Dendritic cell treated with granulocyte-macrophage colony-stimulating factor and Interleukin-4, amounts not matched to agents 40 ng/mL and 50 ng/mL, for 4 days (primary cell): Measurements from ENCODE around the gene KLKB1.
A peak's percentile ranks its signal among the peaks of the same experiment; 100 is the strongest.

Experiments
- H3K27ac Mint-ChIP-seq: one replicate; pipeline ENCODE4 v1.8.0; 2022; ENCODE audit warnings: mild to moderate bottlenecking, mixed read lengths
- H3K27me3 Mint-ChIP-seq: one replicate; pipeline ENCODE4 v1.8.0; 2022; ENCODE audit warnings: mild to moderate bottlenecking, mixed read lengths
- H3K36me3 Mint-ChIP-seq: one replicate; pipeline ENCODE4 v1.8.0; 2022; ENCODE audit warnings: low read depth, mixed read lengths
- H3K4me1 Mint-ChIP-seq: one replicate; pipeline ENCODE4 v1.8.0; 2022; ENCODE audit warnings: low read depth, mixed read lengths
- H3K4me3 Mint-ChIP-seq: one replicate; pipeline ENCODE4 v1.8.0; 2022; ENCODE audit warnings: mild to moderate bottlenecking, moderate library complexity, mixed read lengths
- H3K9me3 Mint-ChIP-seq: one replicate; pipeline ENCODE4 v1.8.0; 2022; ENCODE audit warnings: mixed read lengths
- intact Hi-C: fragments of 100-400 bp; cut with micrococcal nuclease; formaldehyde crosslinking; loops from one replicate; pipeline ENCODE4 v1.15.0; 2022

Gene KLKB1

DNA sequence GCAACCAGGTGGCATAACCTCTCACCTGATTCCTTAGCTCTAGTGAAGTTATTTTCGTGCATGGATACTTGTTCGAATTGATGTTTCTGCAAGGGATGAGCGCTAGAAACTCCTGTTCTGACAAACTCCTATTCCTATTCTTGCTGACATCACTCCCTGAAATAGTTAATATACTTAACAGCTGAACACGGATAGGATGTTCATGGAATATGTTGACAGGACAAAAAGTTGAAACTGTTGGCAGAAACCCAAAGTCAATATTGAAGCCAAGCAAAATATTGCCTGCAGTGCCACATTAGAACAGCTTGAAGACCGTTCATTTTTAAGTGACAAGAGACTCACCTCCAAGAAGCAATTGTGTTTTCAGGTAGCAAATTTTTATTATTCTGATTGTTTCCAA, at the start of gene KLKB1:
TSS of gene KLKB1 (plus strand) at position 287 of the 400 bp plus-strand sequence. CDS start 689 bp downstream, outside the sequence.
- Mint-ChIP-seq H3K36me3 (no peaks in the 10 kb centered on the region), H3K4me3 (no peak within 1 kb of the TSS), H3K9me3 (peaks cover 26% of the 10 kb centered on the region), H3K4me1 (no peaks in the 10 kb centered on the region), H3K27ac (no peak within 1 kb of the TSS), H3K27me3 (no peaks in the 10 kb centered on the region)
- intact Hi-C loops: no loop called here

DNA sequence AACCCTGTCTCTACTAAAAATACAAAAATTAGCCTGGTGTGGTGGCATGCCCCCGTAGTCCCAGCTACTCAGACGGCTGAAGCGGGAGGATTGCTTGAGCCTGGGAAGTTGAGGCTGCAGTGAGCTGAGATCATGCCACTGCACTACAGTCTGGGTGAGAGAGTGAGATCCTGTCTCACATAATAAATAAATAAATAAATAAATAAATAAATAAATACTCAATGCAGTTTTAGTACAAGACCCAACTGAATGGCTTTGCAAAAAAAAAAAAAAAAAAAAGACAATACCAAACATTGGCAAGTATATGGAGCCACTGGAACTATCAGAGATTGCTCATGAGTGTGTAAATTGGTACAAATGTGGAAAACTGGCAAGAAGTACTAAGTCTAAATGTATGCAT, 39.2 kb upstream of the KLKB1 start:
- Mint-ChIP-seq H3K4me3 (no peak overlapping the region), H3K36me3 (peaks cover 13% of the 10 kb centered on the region), H3K4me1 (peaks cover 18% of the 10 kb centered on the region), H3K27ac (no peak overlapping the region), H3K27me3 (peaks cover 9% of the 10 kb centered on the region), H3K9me3 (no peaks in the 10 kb centered on the region)
- intact Hi-C loops: no loop called here

- peaks cover 18% of the 10 kb centered on the region for H3K4me1 Mint-ChIP-seq
- H3K36me3 Mint-ChIP-seq: peaks cover 13% of the 10 kb centered on the region
- no peaks in the 10 kb centered on the region for H3K9me3 Mint-ChIP-seq
- no peak overlapping the region for H3K27ac Mint-ChIP-seq
- H3K4me3 Mint-ChIP-seq: no peak overlapping the region
- intact Hi-C loops: loop anchor here (5.0 kb wide), 3 partner anchors 122 to 792 kb away; partner anchors contain the start of genes ANKRD37, CCDC110, LRP2BP and TLR3
- H3K27me3 Mint-ChIP-seq: peaks cover 5% of the 10 kb centered on the region
Observed at GRCh38 chr4:186189656-186190055, 37.7 kb upstream of the KLKB1 start.

GRCh38 chr4:186190581-186191199, 36.6 kb upstream of the KLKB1 start:
- peak overlapping the region; percentile 96 for H3K27ac Mint-ChIP-seq
- peak overlapping the region; percentile 97 for H3K4me3 Mint-ChIP-seq
- peaks cover 18% of the 10 kb centered on the region for H3K4me1 Mint-ChIP-seq
- intact Hi-C loops: loop anchor here (5.0 kb wide), 3 partner anchors 123 to 793 kb away; partner anchors contain the start of genes ANKRD37, CCDC110, LRP2BP and TLR3
- no peaks in the 10 kb centered on the region for H3K27me3 Mint-ChIP-seq
- H3K36me3 Mint-ChIP-seq: peaks cover 22% of the 10 kb centered on the region
- no peaks in the 10 kb centered on the region for H3K9me3 Mint-ChIP-seq

DNA sequence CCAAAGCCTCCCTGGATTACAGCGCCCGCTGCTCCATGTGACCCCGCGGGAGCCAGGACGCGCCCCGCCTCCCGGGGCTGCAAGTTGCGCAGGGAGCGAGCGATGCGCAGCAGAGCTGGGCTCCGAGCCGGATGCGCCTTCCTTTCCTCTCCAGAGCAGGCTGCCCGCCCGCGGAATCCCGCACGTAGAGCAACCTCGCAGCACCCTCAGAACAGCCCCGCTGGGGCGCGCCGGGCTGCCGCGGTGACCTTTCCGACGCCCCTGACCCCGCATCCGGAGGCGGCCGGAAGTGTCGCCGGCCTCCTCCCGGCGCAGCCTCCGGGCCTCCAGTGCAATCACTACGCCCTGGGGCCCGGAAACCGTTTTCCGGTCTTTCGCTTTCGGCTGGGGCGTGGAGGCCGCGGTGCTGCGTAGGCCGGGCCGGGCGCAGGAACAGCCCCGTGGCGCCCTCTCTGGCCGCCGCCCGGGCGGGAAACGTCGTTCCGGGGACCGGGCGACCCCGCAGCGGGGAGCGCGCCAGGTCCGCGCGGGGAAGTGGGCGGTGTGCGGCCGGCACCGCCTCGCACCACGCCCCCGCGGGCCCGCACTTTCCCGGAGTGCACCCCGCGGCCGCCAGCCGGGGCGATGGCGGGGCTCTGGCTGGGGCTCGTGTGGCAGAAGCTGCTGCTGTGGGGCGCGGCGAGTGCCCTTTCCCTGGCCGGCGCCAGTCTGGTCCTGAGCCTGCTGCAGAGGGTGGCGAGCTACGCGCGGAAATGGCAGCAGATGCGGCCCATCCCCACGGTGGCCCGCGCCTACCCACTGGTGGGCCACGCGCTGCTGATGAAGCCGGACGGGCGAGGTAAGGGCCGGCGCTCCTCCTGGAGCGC, 35.9 kb upstream of the KLKB1 start, which contains the start of gene CYP4V2:
TSS of gene CYP4V2 (plus strand) at position 368 of the 866 bp plus-strand sequence. CDS start at position 625, 257 bp downstream.
- Mint-ChIP-seq H3K4me1 (peaks cover 18% of the 10 kb centered on the region), H3K27me3 (no peaks in the 10 kb centered on the region), H3K36me3 (peaks cover 29% of the 10 kb centered on the region), H3K4me3 (peak within 1 kb of the TSS; percentile 97), H3K9me3 (no peaks in the 10 kb centered on the region), H3K27ac (peak within 1 kb of the TSS; percentile 96)
- intact Hi-C loops: loop anchor here (5.0 kb wide), 3 partner anchors 124 to 794 kb away; partner anchors contain the start of genes ANKRD37, CCDC110, LRP2BP and TLR3

DNA sequence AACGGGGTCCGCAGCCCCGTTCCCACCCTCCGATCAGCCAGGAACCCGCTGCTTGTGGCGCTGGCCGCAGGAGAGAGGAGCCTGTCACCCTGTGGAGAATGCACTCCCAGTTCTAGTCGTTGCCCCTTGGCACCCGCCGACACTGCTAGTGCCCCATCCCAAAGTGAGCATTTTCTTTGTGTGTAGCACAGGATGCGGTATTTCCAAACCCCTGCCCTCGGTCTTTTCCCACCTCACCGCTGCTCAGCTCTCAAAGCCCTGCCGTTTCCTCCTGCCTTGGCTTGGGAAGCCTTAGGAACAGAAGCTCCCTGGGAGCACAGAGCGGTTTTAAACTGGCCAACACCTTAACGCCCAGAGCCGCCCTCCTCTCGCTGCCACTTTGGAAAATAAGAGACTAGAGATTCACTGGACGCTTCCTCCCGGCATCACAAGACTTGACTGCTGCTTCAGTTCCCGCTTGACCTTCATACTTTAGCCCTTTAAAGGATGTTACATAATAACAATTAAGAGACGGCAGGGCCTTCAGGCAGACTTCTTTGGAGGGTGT, 35.2 kb upstream of the KLKB1 start:
- peak overlapping the region; percentile 96 for H3K27ac Mint-ChIP-seq
- peaks cover 36% of the 10 kb centered on the region for H3K36me3 Mint-ChIP-seq
- peaks cover 20% of the 10 kb centered on the region for H3K4me1 Mint-ChIP-seq
- peak overlapping the region; percentile 97 for H3K4me3 Mint-ChIP-seq
- intact Hi-C loops: loop anchor here (5.0 kb wide), 3 partner anchors 125 to 795 kb away; partner anchors contain the start of genes ANKRD37, CCDC110, LRP2BP and TLR3
- no peaks in the 10 kb centered on the region for H3K9me3 Mint-ChIP-seq
- H3K27me3 Mint-ChIP-seq: no peaks in the 10 kb centered on the region

DNA sequence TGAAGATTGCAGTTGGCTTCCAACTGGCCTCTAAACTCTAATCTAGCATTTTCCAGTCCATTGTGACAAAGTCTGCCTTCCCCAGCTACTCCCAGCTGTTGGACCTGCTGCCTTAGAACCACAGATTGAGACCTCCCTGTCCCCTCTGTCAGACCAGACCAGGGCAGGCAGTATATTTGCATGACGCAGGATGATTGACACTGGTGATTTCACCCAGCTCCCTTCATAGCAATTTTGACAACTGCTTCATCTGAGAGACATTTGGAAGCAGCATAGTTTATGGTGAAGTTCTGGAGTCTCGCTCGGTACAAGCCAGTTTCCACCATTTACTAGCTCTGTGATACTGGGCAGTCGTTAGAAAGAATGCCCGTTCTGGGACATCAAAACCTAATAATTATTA, 33.5 kb upstream of the KLKB1 start:
- Mint-ChIP-seq H3K4me1 (peaks cover 23% of the 10 kb centered on the region), H3K36me3 (peaks cover 45% of the 10 kb centered on the region), H3K27me3 (no peaks in the 10 kb centered on the region), H3K9me3 (no peaks in the 10 kb centered on the region), H3K27ac (no peak overlapping the region), H3K4me3 (no peak overlapping the region)
- intact Hi-C loops: loop anchor here (5.0 kb wide), 3 partner anchors 127 to 797 kb away; partner anchors contain the start of genes ANKRD37, CCDC110, LRP2BP and TLR3

- Mint-ChIP-seq H3K36me3 (peaks cover 41% of the 10 kb centered on the region), H3K4me3 (no peak overlapping the region), H3K27ac (no peak overlapping the region), H3K4me1 (peaks cover 10% of the 10 kb centered on the region), H3K9me3 (no peaks in the 10 kb centered on the region), H3K27me3 (no peaks in the 10 kb centered on the region)
- intact Hi-C loops: no loop called here
Observed at GRCh38 chr4:186196063-186196462, 31.2 kb upstream of the KLKB1 start.

GRCh38 chr4:186200516-186200915, 26.8 kb upstream of the KLKB1 start:
- no peak overlapping the region for H3K27ac Mint-ChIP-seq
- H3K9me3 Mint-ChIP-seq: peaks cover 9% of the 10 kb centered on the region
- peaks cover 13% of the 10 kb centered on the region for H3K4me1 Mint-ChIP-seq
- H3K36me3 Mint-ChIP-seq: peaks cover 31% of the 10 kb centered on the region
- intact Hi-C loops: no loop called here
- H3K4me3 Mint-ChIP-seq: no peak overlapping the region
- H3K27me3 Mint-ChIP-seq: no peaks in the 10 kb centered on the region

- Mint-ChIP-seq H3K27me3 (no peaks in the 10 kb centered on the region), H3K4me1 (peaks cover 13% of the 10 kb centered on the region), H3K27ac (no peak overlapping the region), H3K36me3 (peaks cover 26% of the 10 kb centered on the region), H3K9me3 (peaks cover 9% of the 10 kb centered on the region), H3K4me3 (no peak overlapping the region)
- intact Hi-C loops: no loop called here
Observed at GRCh38 chr4:186201010-186201409, 26.3 kb upstream of the KLKB1 start.

DNA sequence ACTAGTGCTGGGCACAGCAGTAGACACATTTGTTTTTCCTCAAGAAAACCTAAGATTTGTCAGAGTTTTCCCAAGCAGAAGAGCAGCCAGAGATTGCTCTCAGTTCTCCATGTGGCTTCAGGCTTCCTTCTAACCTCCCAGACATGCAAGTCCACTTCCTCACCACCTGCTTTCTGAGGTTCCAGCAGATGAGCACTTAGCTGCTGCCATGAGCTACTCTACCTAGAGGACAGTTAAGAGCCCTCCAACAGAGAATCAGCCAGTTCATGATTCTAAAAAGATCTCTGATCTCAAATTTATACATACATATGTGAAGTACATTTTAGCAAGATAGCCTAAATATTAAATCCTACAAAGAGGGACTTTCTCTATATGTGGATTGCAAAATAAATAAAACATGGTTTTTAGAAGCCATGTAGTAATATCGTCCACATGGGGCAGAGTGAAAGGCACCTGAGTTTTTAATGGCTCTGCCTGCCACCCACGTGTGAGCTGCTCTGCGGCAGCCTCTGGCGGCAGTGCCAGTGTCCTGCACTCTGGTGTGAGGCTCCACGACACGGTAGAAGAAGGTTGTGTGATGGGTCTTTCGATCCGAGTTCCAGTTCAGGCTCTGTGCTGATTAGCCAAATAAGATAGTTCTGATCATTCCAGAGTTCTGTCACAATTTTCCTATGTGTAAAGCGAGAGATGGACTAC, 25.6 kb upstream of the KLKB1 start:
- Mint-ChIP-seq H3K4me1 (peaks cover 13% of the 10 kb centered on the region), H3K36me3 (peaks cover 19% of the 10 kb centered on the region), H3K9me3 (peaks cover 9% of the 10 kb centered on the region), H3K4me3 (no peak overlapping the region), H3K27ac (no peak overlapping the region), H3K27me3 (no peaks in the 10 kb centered on the region)
- intact Hi-C loops: no loop called here

GRCh38 chr4:186202490-186203140, 24.7 kb upstream of the KLKB1 start:
- H3K4me1 Mint-ChIP-seq: peaks cover 8% of the 10 kb centered on the region
- peaks cover 11% of the 10 kb centered on the region for H3K36me3 Mint-ChIP-seq
- H3K27ac Mint-ChIP-seq: no peak overlapping the region
- intact Hi-C loops: no loop called here
- peaks cover 9% of the 10 kb centered on the region for H3K9me3 Mint-ChIP-seq
- no peaks in the 10 kb centered on the region for H3K27me3 Mint-ChIP-seq
- no peak overlapping the region for H3K4me3 Mint-ChIP-seq

DNA sequence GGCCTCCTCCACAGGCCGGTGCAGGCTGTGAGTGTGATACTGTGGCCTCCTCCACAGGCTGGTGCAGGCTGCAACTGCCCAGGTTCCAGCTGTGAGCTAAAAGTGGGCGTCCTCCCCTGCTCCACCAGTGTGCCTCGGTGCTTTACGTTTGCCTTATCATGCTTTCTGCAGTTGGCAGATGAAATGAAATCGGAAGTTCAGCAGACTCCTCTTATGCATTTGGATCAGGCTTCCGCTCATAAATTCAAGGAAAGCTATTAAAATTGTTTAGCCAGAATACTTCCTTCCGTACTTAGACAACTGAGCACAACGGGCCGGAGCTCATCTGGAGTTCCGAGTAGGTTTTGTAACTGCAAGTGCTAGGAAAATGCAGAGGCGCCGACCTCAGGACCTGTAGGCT, 23.9 kb upstream of the KLKB1 start:
- Mint-ChIP-seq H3K4me1 (peaks cover 8% of the 10 kb centered on the region), H3K4me3 (no peak overlapping the region), H3K36me3 (peaks cover 7% of the 10 kb centered on the region), H3K9me3 (peaks cover 11% of the 10 kb centered on the region), H3K27ac (no peak overlapping the region), H3K27me3 (no peaks in the 10 kb centered on the region)
- intact Hi-C loops: no loop called here
